Activated CD8-positive, alpha-beta T cell treated with anti-CD3 and anti-CD28 coated beads for 36 hours (primary cell): ENCODE data around the gene TCEA2. TPM values are rescaled to one million over a fixed set of nuclear protein-coding genes. Genes with fewer than 3 reads are reported as not detected.
"Not testable (repeated sequence)": the region's sequence is repeated elsewhere in the genome, so short reads cannot be mapped to it uniquely, and the experiment has no call there.

Experiments used
- ATAC-seq: fragments of 200-7000 bp; cut with Tn5 transposase; one replicate; pipeline ENCODE4 v1.10.0; 2021; ENCODE audit warnings: mild to moderate bottlenecking, moderate library complexity
- CTCF ChIA-PET: fragments of 350-600 bp; sonication (Branson Sonifier 250); formaldehyde crosslinking; loops from one replicate; lab custom pipeline; 2021; ENCODE audit warnings: antibody characterized with exemption; lab: Charles Lee
- POLR2A ChIA-PET: fragments of 350-600 bp; sonication (Branson Sonifier 250); formaldehyde crosslinking; loops from one replicate; lab custom pipeline; 2021; ENCODE audit warnings: antibody characterized with exemption; lab: Charles Lee
- DNase-seq: peaks from one replicate; pipeline ENCODE4 v3.0.0-alpha.2; 2020
- H3K27ac Mint-ChIP-seq: one replicate; pipeline ENCODE4 v1.8.0; 2021; ENCODE audit warnings: mild to moderate bottlenecking, mixed read lengths
- H3K27me3 Mint-ChIP-seq: one replicate; pipeline ENCODE4 v1.8.0; 2021; ENCODE audit warnings: mixed read lengths
- H3K36me3 Mint-ChIP-seq: one replicate; pipeline ENCODE4 v1.8.0; 2021; ENCODE audit warnings: low read depth, mixed read lengths
- H3K4me1 Mint-ChIP-seq: one replicate; pipeline ENCODE4 v1.8.0; 2021; ENCODE audit warnings: low read depth, mixed read lengths
- H3K4me3 Mint-ChIP-seq: one replicate; pipeline ENCODE4 v1.8.0; 2021; ENCODE audit warnings: mild to moderate bottlenecking, moderate library complexity, mixed read lengths
- H3K9me3 Mint-ChIP-seq: one replicate; pipeline ENCODE4 v1.8.0; 2021; ENCODE audit warnings: mixed read lengths
- CTCF ChIP-seq: fragments of 200-600 bp; IDR thresholded peaks from one replicate; pipeline ENCODE4 v1.8.0; 2022; ENCODE audit warnings: antibody characterized with exemption, mild to moderate bottlenecking
- intact Hi-C: fragments of 100-400 bp; cut with micrococcal nuclease; formaldehyde crosslinking; loops from one replicate; pipeline ENCODE4 v1.10.0; 2022
- total RNA-seq, 2 experiments: library from RNA; stranded (reverse); gene quantifications; one replicate each; pipeline ENCODE4 v1.2.3, GENCODE V29; 2021

Gene TCEA2
- total RNA-seq, 2 experiments from 2014 or later = 30.0 to 33.0 TPM

GRCh38 chr20:64116016-64116415, 53.0 kb downstream of the TCEA2 start:
- Mint-ChIP-seq H3K4me3 (no peak overlapping the region), H3K27ac (no peak overlapping the region), H3K4me1 (peaks cover 9% of the 10 kb centered on the region), H3K27me3 (no peaks in the 10 kb centered on the region), H3K36me3 (no peaks in the 10 kb centered on the region), H3K9me3 (no peaks in the 10 kb centered on the region)
- DNase-seq = no peak
- ChIA-PET POLR2A (interaction anchor here (0.9 kb wide), 1 partner anchor 31 kb away, joined by 3 read pairs; no protein-coding TSS in a partner anchor), CTCF (interaction anchor here (1.2 to 1.3 kb wide), 2 partner anchors 15 to 77 kb away, joined by 3 read pairs; no protein-coding TSS in a partner anchor)
- intact Hi-C loops = no loop called here
- ATAC-seq = no peak
- no peak for TF ChIP-seq CTCF

GRCh38 chr20:64116541-64117431, 53.8 kb downstream of the TCEA2 start:
- intact Hi-C loops = no loop called here
- ChIA-PET POLR2A (no interaction called here), CTCF (interaction anchor here (0.7 to 1.7 kb wide), 3 partner anchors 14 to 78 kb away, joined by 3 to 5 read pairs (median 3); partner anchors contain the start of gene LKAAEAR1)
- Mint-ChIP-seq H3K9me3 (no peaks in the 10 kb centered on the region), H3K4me1 (peaks cover 9% of the 10 kb centered on the region), H3K27ac (no peak overlapping the region), H3K36me3 (no peaks in the 10 kb centered on the region), H3K4me3 (no peak overlapping the region), H3K27me3 (peaks cover 3% of the 10 kb centered on the region)
- TF ChIP-seq CTCF = no peak
- DNase-seq = no peak
- ATAC-seq = no peak

- ATAC-seq, H3K27me3 Mint-ChIP-seq, POLR2A ChIA-PET, DNase-seq, H3K27ac Mint-ChIP-seq, H3K36me3 Mint-ChIP-seq, H3K4me1 Mint-ChIP-seq, intact Hi-C loops, H3K4me3 Mint-ChIP-seq, H3K9me3 Mint-ChIP-seq: not testable (repeated sequence)
- CTCF ChIA-PET = interaction anchor here (1.7 kb wide), 1 partner anchor 34 kb away, joined by 5 read pairs; the partner anchor contains the start of gene LKAAEAR1
Measured at GRCh38 chr20:64117432-64117777, 54.4 kb downstream of the TCEA2 start.

GRCh38 chr20:64119301-64119680, 56.3 kb downstream of the TCEA2 start:
- peaks cover 9% of the 10 kb centered on the region for H3K4me1 Mint-ChIP-seq
- CTCF ChIA-PET = interaction anchor here (1.1 to 4.2 kb wide), 7 partner anchors 12 to 145 kb away, joined by 3 to 61 read pairs (median 8); partner anchors contain the start of genes C20orf204 and LKAAEAR1

More at GRCh38 chr20:64119301-64119680, 56.3 kb downstream of the TCEA2 start:
- DNase-seq (no peak), ATAC-seq (no peak)
- Mint-ChIP-seq H3K27me3 (peaks cover 7% of the 10 kb centered on the region), H3K4me3 (no peak overlapping the region), H3K27ac (no peak overlapping the region), H3K9me3 (no peaks in the 10 kb centered on the region), H3K36me3 (no peaks in the 10 kb centered on the region)
- POLR2A ChIA-PET = interaction anchor here (1.2 to 1.6 kb wide), 3 partner anchors 17 to 137 kb away, joined by 3 to 4 read pairs (median 3); partner anchors contain the start of gene LKAAEAR1
- no peak for TF ChIP-seq CTCF
- intact Hi-C loops = no loop called here
